Ishikawa (cell line): ENCODE data around the gene LRRC46.

ENCODE experiments used
- CEBPB ChIP-seq: IDR thresholded peaks from 2 replicates; pipeline ENCODE4 v1.6.1; 2012
- CREB1 ChIP-seq: IDR thresholded peaks from 2 replicates; pipeline ENCODE4 v1.6.1; 2012; ENCODE audit warnings: low read depth
- EGR1 ChIP-seq: IDR thresholded peaks from 2 replicates; pipeline ENCODE4 v1.6.1; 2012
- EP300 ChIP-seq: IDR thresholded peaks from 2 replicates; pipeline ENCODE4 v1.6.1; 2012; ENCODE audit warnings: borderline replicate concordance
- FOXM1 ChIP-seq: IDR thresholded peaks from 2 replicates; pipeline ENCODE4 v1.6.1; 2012; ENCODE audit warnings: low read depth, borderline replicate concordance
- MAX ChIP-seq: IDR thresholded peaks from 2 replicates; pipeline ENCODE4 v1.6.1; 2012
- NFIC ChIP-seq: IDR thresholded peaks from 2 replicates; pipeline ENCODE4 v1.6.1; 2012
- RAD21 ChIP-seq: IDR thresholded peaks from 2 replicates; pipeline ENCODE4 v1.6.1; 2012; ENCODE audit warnings: low read depth
- REST ChIP-seq: IDR thresholded peaks from 2 replicates; pipeline ENCODE4 v1.6.1; 2012; ENCODE audit warnings: low read depth, mild to moderate bottlenecking
- TAF1 ChIP-seq: IDR thresholded peaks from 2 replicates; pipeline ENCODE4 v1.6.1; 2012; ENCODE audit warnings: low read depth, mild to moderate bottlenecking
- TCF12 ChIP-seq: IDR thresholded peaks from 2 replicates; pipeline ENCODE4 v1.6.1; 2012; ENCODE audit warnings: low read depth
- TEAD4 ChIP-seq: IDR thresholded peaks from 2 replicates; pipeline ENCODE4 v1.6.1; 2012
- YY1 ChIP-seq: IDR thresholded peaks from 2 replicates; pipeline ENCODE4 v1.6.1; 2012; ENCODE audit warnings: low read depth
- ZBTB7A ChIP-seq: IDR thresholded peaks from 2 replicates; pipeline ENCODE4 v1.6.1; 2012; ENCODE audit warnings: low read depth
- TF ChIP-seq, protein P1 (sequence below): IDR thresholded peaks from 2 replicates; pipeline ENCODE4 v1.6.1; 2012

LRRC46 gene, protein sequence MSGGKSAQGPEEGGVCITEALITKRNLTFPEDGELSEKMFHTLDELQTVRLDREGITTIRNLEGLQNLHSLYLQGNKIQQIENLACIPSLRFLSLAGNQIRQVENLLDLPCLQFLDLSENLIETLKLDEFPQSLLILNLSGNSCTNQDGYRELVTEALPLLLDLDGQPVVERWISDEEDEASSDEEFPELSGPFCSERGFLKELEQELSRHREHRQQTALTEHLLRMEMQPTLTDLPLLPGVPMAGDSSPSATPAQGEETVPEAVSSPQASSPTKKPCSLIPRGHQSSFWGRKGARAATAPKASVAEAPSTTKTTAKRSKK

DNA sequence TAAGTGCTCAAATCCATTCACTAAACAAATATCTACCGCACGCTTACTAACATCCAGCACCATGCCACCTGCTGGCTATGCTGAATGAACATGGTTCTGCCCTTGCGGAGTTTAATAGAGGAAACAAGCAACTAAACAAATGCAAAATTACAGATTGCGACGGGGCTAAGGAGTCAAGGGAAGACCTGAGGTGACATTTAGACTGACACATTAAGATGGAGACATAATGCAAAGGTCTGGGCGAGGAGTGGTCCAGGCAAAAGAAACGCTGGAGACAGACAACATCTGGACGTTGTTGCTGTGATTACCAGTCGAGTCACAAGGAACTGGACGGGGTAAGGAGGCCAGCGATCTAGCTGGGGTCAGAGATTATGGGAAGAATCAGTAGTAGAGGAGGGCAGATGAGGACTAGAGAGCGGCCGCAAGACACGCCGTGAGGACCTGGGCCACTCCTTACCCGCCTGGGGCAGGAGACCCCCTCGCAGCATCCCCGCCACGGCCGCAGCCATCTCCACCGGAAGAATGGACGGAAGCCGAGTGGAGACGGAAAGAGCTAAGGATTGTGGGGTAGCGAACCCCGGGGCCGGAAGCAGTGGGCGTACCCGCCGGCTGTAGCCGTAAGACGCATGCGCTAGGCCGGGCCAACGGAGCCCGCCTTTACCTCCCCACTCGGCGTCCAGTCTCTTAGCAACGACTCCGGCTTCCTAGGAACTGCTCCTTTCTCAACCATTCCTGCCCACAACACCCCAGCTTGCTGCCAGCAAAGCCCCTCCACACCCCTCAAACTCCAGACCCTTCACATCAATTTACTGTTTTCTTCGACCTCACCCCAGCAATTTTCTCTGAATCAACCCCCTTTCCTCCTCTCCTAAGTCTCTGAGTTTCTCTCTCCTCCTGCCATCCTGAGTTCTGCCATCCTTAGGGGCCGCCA, at the start of gene LRRC46, which contains the start of gene MRPL10:
LRRC46 (plus strand) TSS at position 668 of the 931 bp plus-strand sequence. CDS start 320 bp downstream, outside the sequence.
MRPL10 (minus strand) TSS at position 539 of the 931 bp plus-strand sequence; CDS start at position 509, 30 bp downstream.
- TF ChIP-seq CREB1: no peak
- TF ChIP-seq TCF12: no peak
- peak; percentile 93 for TF ChIP-seq YY1
- TF ChIP-seq TAF1: peak; percentile 87
- TF ChIP-seq, protein P1, sequence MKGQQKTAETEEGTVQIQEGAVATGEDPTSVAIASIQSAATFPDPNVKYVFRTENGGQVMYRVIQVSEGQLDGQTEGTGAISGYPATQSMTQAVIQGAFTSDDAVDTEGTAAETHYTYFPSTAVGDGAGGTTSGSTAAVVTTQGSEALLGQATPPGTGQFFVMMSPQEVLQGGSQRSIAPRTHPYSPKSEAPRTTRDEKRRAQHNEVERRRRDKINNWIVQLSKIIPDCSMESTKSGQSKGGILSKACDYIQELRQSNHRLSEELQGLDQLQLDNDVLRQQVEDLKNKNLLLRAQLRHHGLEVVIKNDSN: no peak
- TF ChIP-seq CEBPB: no peak
- peak; percentile 50; the same call in 1 of the 2 replicates for TF ChIP-seq NFIC
- peak; percentile 77 for TF ChIP-seq EGR1
- TF ChIP-seq FOXM1: no peak
- 0 out of 2 replicates have a peak, but pooled peaks have one; percentile 23 for TF ChIP-seq TEAD4
- TF ChIP-seq MAX: peak; percentile 32
- no peak for TF ChIP-seq ZBTB7A
- no peak for TF ChIP-seq RAD21
- no peak for TF ChIP-seq REST
- 0 out of 2 replicates have a peak, but pooled peaks have one; percentile 16 for TF ChIP-seq EP300

- TF ChIP-seq CREB1: no peak
- peak; percentile 98 for TF ChIP-seq REST
Observed at GRCh38 chr17:47785538-47786123, 45.8 kb upstream of the LRRC46 start.

DNA sequence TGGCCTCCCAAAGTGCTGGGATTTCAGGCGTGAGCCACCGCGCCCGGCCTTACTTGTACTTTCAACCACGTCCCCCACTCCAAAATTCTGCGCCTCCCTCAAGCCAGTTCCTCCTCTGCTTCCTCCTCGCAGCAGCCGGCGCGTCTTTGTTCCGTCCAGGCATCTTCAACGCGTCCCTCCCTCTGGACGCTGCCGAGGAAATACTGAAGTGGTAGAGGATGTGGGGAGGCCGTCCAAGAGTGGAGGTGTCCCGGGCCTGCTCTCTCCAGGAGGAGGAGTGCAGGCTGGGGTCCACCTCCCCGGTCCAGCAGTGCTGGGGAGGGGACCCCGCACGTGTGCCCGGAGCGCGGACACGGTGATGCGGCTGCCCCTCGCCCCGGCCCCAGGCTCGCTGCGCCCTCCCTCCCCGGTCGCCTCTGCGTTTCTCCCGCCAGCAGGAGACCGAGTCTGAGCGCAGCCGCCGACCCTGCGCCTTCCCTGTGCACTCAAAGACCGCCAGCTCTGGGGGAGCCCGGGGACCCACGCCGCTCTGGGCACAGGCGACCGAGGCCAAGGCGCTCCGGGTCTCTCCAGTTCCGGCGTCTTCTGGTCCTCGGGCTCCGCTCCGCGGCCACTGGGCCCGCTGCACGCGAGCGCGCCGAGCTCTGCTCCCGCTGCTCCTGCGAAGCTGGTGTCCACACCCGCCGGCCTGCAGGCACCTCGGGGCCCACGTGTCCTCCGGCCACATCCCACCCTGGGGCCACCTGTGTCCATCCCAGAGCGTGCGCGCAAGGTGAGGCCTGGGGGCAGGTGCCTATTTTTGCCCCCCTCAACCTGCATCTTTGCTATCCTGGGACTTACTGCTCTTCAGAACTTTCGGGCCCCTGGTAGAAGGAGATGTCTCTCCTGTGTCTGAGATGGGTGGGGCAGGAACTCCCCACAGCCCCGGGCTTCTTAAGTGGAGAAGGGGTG, 41.6 kb upstream of the LRRC46 start:
- TF ChIP-seq RAD21 (peak; percentile 50), EGR1 (no peak)

DNA sequence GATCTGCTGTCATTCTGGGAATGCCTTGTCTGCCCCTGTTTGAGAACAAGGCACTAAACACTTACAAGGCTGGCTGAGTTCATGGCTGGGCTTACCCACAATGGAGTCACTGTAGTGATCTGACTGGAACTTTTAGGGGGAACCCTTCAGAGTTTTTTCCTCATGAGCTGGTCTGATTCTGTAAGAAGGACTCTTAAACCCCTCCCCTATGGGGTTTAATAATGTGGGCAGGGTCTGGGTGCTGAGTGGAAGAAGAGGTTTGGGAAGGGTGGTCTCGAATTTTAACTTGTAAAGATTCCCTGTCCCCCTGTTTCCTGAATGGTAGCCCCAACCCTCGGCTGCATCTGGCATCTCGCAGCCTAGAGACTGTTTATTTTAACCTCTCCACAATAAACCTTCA, 40.4 kb upstream of the LRRC46 start:
- TF ChIP-seq EP300: no peak
- TF ChIP-seq ZBTB7A: no peak
- no peak for TF ChIP-seq TCF12
- no peak for TF ChIP-seq TEAD4
- TF ChIP-seq NFIC: no peak
- TF ChIP-seq REST: no peak
- TF ChIP-seq, protein P1: no peak
- no peak for TF ChIP-seq MAX
- TF ChIP-seq EGR1: no peak
- TF ChIP-seq CEBPB: no peak
